ENCODE data around the gene EGLN2.
A peak's percentile ranks its signal among the peaks of the same experiment; 100 is the strongest.
"Not testable (repeated sequence)": the region's sequence is repeated elsewhere in the genome, so short reads cannot be mapped to it uniquely, and the experiment has no call there.

The EGLN2 gene

DNA sequence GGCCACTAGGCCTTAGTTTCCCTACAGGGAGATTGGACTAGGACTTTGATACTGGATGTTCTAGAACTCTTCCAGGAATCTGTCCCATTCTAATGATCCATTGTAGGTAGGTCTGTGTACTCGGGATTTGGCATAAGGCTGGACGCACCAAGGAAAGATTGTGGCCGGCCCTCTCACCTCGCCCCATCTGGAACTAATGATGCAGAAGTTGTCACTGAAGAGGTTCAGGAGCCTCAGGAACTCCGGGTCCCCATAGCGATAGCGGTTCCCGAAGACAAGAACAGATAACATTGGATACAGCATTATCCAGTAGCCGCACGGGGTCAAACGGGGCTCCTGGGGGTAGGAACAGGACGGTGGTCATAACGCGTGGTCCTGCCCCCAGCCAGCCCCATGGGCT is 11.2 kb downstream of the EGLN2 start:
- TF ChIP-seq, protein P1, sequence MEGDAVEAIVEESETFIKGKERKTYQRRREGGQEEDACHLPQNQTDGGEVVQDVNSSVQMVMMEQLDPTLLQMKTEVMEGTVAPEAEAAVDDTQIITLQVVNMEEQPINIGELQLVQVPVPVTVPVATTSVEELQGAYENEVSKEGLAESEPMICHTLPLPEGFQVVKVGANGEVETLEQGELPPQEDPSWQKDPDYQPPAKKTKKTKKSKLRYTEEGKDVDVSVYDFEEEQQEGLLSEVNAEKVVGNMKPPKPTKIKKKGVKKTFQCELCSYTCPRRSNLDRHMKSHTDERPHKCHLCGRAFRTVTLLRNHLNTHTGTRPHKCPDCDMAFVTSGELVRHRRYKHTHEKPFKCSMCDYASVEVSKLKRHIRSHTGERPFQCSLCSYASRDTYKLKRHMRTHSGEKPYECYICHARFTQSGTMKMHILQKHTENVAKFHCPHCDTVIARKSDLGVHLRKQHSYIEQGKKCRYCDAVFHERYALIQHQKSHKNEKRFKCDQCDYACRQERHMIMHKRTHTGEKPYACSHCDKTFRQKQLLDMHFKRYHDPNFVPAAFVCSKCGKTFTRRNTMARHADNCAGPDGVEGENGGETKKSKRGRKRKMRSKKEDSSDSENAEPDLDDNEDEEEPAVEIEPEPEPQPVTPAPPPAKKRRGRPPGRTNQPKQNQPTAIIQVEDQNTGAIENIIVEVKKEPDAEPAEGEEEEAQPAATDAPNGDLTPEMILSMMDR (IDR thresholded peaks at IDR 0.05; ENCODE audit: control insufficient read depth, insufficient read depth, low read depth, low read length, missing control alignments): no peak
- no peak for DNase-seq (ENCODE audit: low read depth)
- no peak overlapping the region for H3K4me3 ChIP-seq (ENCODE audit: control insufficient read depth, low read depth, low read length)

DNA sequence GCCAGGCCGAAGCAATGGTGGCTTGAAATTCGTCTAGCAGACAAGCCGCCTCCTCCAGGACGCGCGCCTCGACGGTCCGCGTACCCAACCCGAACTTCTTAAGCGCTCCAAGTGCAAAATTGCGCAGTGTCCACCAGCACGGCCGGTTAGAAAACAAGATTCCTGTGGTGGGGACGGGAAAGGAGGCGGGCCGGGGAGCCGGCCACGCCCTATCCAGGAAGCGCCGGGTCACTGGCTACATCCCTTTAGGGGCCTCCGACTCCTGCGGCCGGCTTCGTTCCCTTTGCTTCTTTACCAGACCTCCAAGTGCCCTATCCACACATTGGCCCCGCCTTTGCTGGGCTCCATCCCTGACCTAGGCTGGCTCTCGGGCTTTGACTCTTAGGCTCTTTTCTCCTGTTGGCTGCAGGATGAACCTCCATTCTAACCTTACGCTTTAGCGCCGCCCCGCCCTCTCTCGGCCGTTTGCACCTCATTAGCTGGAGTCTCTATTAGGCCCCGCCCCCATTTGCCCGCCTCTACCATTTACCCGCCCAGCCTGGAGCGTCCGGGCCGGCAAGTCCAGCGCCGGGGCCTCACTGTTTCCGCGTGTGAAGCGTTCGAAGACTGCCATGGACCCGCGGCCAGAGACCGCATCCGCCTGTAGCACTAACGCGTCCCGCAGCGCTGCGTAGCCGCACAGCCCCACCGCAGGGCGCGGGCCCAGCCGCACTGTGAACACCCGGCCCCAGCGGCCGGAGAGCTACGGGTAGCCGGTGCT is 11.8 kb downstream of the EGLN2 start:
- DNase-seq (ENCODE audit: low read depth): not testable (repeated sequence)
- peak overlapping the region; percentile 30 for H3K4me3 ChIP-seq (ENCODE audit: control insufficient read depth, low read depth, low read length)

DNA sequence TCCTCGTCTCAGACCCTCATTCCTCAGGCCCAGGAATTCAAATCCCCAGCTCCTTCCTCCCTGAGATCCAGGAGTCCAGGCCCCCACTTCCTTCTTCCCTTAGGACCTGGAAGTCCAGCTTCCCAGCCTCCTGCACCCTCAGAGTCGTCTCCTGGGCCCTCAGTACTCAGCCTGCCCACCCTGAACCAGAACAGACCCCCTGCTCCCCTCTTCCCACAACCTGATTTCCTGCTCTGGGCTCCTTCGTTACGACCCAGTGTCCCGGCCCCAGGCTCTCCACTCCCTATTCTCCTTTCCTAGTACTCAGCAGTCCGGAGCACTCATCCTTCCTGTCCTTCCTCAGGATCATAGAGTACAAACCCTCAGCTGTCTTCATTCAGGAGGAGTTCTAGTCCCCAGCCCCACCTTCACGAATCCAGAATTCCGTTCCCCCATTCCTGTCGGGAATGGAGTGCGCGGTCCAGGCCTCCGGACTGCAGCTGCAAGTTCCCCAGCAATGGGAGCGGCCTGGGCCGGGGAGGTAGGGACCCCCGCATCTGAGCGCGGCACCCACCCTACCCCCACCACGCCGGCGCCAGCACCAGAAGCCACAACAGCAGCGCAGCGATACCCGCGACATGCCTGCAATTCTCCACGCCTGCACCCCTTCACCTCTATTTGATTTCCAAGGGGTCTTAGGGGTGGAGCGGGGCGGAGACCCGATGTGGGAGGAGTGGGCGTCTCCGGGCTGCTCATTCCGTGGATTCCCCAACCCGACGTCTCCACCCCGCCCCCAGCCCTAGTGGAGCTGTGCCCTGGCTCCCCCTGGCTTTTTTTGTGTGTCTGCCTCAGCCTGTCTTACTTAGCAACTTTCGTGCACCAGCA is 12.7 kb downstream of the EGLN2 start:
- TF ChIP-seq, protein P1 (IDR thresholded peaks at IDR 0.05; ENCODE audit: control insufficient read depth, insufficient read depth, low read depth, low read length, missing control alignments): no peak
- no peak overlapping the region for H3K4me3 ChIP-seq (ENCODE audit: control insufficient read depth, low read depth, low read length)
- DNase-seq (ENCODE audit: low read depth): no peak

DNA sequence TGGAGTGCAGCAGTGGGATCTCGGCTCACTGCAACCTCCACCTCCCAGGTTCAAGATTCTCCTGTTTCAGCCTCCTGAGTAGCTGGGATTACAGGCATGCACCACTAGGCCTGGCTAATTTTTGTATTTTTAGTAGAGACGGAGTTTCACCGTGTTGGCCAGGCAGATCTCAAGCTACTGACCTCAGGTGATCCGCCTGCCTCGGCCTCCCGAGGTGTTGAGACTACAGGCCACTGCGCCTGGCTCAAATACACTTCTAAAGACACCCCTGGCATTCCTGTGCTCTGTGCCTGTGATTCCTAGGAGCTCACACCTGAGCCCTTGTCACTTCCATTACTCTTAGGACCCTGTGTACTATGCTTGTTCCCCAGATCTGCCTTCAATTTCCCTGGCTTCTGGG is 13.6 kb downstream of the EGLN2 start:
- not testable (repeated sequence) for H3K4me3 ChIP-seq (ENCODE audit: control insufficient read depth, low read depth, low read length); DNase-seq (ENCODE audit: low read depth)

DNA sequence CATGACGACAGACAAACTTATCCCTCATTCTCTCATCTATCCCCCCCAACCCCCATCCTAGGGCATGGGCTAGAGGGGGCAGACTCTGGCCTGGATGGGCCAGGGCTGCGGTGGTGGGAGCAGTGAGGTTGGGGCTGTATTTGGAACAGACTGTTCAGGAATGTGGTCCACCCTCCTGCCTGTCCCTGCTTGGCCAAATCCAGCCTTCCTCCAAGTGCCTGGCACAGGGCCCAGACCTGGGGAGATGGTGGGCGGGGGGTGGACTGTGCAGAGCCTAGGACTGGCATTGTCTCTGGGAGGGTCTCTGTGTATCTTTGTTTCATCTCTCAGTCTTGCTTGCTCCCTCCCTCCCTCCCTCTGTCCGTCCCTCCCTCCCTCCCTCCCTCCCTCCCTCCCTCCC is 14.2 kb downstream of the EGLN2 start:
- no peak overlapping the region for H3K4me3 ChIP-seq (ENCODE audit: control insufficient read depth, low read depth, low read length)
- DNase-seq (ENCODE audit: low read depth): no peak
- TF ChIP-seq, protein P1 (IDR thresholded peaks at IDR 0.05; ENCODE audit: control insufficient read depth, insufficient read depth, low read depth, low read length, missing control alignments): no peak

DNA sequence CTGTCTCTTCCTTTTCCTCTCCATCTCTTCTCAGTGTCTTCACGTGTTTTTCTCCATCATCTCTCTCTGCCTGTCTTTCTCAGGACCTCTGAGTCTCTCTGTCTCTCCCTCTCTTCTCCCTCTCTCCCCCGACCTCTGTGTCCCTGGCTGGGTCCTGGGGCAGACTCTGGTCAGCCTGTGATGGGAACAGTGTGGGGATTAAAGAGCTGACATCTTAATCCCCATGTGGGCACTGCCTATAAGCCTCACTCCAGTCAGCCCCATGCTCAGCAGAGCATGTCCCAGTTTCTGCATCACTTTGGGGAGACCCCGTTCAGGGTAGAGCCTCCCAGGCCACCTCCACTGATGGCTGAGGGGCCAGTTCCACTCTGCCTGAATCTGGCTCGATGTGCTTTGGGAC is 16.2 kb downstream of the EGLN2 start:
- no peak overlapping the region for H3K4me3 ChIP-seq (ENCODE audit: control insufficient read depth, low read depth, low read length)
- no peak for DNase-seq (ENCODE audit: low read depth)
- TF ChIP-seq, protein P1 (IDR thresholded peaks at IDR 0.05; ENCODE audit: control insufficient read depth, insufficient read depth, low read depth, low read length, missing control alignments): no peak

DNA sequence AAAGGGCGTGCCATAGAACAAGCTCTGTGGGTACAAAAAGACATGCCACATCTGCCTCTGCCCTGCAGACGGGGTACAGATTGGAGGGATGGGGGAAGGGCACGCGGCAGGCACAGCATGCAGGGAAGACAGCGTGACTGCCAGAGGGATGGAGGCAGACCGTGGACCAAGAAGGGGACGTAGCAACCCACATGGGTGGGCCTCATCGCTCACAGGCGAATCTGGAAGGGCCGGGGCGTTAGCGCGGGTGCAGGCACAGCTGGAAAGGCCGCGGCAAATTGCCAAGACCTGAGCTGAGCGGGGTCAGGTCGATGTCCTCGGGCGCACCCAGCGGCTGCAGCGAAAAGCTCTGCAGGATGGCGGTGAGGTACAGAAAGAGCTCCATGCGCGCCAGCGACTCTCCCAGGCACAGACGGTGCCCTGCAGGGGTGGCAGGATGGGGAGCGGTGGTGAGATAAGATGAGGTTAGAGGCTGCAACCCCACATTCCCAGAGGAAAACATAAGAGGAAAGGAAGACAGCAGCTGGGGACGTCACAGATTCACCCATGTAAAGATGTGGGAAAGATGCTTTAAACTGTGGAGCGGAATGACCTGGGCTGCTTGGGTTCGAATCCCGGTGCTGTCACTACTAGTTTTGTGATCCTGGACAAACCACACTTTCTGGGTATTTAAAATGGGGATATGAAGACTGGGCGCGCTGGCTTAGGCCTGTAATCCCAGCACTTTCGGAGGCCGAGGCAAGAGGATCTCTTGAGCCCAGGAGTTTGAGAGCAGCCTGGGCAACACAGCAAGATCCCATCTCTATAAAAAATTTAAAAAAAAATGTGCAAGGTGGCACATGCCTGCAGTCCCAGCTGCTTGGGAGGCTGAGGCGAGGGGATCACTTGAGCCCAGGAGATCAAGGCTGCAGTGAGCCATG is 19.7 kb downstream of the EGLN2 start:
- not testable (repeated sequence) for H3K4me3 ChIP-seq (ENCODE audit: control insufficient read depth, low read depth, low read length); DNase-seq (ENCODE audit: low read depth)

More for the DNA sequence above, 19.7 kb downstream of the EGLN2 start:
- TF ChIP-seq, protein P1 (IDR thresholded peaks at IDR 0.05; ENCODE audit: control insufficient read depth, insufficient read depth, low read depth, low read length, missing control alignments): peak; percentile 39
